GM12801 (cell line): ENCODE measurements around the gene DNAJC5.

Experiments used
- TF ChIP-seq, protein P1 (sequence below): IDR thresholded peaks from one replicate; pipeline ENCODE4 v1.5.1; 2011; ENCODE audit warnings: control low read depth; ENCODE audit not compliant: insufficient read length; ENCODE audit errors: extremely low read depth

The DNAJC5 gene

DNA sequence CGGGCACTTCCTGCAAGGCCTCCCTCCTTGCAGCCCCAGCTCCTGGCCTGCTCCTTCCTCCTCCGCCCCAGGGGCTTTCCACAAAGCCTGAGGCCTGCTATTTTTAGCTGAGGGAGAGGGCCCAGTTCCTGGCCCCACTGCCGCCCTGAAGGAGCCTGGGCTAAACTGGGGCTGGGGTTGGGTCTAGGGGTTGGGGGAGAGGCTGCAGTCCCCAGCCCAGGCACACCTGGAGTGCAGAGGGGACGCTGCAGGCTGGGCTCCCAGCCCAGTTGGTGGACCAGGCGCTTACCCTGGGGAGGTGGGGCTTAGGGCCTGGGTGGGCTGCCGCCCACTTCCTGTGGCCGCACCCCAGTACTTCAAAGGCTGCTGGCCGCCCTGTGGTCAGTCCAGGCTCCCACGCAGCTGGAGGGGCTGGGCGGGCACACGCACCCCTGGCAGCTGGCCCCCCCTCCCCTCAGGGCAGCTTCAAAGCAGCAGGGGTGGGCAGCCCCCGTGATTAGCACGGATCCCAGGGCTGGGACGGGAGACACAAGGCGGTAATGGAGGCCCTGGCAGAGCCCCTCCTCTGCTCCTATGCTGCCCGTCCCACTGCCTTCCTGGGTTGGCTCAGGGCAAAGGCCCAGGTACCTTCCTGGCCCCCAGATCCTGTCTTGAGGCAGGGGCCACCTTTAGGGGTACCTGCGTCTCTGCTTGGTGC is 40.7 kb upstream of the DNAJC5 start:
- TF ChIP-seq, protein P1, sequence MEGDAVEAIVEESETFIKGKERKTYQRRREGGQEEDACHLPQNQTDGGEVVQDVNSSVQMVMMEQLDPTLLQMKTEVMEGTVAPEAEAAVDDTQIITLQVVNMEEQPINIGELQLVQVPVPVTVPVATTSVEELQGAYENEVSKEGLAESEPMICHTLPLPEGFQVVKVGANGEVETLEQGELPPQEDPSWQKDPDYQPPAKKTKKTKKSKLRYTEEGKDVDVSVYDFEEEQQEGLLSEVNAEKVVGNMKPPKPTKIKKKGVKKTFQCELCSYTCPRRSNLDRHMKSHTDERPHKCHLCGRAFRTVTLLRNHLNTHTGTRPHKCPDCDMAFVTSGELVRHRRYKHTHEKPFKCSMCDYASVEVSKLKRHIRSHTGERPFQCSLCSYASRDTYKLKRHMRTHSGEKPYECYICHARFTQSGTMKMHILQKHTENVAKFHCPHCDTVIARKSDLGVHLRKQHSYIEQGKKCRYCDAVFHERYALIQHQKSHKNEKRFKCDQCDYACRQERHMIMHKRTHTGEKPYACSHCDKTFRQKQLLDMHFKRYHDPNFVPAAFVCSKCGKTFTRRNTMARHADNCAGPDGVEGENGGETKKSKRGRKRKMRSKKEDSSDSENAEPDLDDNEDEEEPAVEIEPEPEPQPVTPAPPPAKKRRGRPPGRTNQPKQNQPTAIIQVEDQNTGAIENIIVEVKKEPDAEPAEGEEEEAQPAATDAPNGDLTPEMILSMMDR, result no peak

DNA sequence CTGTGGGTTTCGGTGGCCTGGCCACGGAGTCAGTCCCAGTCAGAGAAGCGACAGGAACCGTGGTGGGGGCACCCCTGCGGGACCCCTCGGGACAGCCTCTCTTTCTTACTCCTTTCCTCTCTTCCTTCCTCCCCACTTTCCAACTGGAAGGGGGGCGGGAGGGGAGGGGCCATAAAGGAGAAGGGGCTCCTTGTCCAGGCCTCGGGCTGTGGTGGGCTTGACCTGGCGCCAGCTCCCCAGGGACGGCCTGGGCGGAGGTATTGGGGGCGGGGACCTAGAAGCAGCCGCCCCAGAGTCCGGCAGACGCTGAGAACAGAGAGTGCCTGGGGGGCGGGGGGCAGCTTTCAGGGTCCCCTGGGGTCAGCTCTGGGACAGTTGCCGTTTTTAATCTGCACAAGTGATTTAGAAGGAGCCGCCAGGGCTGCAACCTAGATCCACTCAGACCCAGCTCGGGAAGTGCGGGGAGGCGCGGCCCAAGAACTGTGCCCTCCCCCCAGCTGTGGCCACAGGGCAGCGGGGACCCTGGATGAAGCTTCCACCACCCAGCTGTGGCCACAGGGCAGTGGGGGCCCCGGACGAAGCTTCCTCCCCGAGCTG is 40.1 kb upstream of the DNAJC5 start:
- TF ChIP-seq, protein P1, result no peak

- TF ChIP-seq, protein P1, result no peak
Observed at GRCh38 chr20:63855363-63856097, 39.4 kb upstream of the DNAJC5 start.

DNA sequence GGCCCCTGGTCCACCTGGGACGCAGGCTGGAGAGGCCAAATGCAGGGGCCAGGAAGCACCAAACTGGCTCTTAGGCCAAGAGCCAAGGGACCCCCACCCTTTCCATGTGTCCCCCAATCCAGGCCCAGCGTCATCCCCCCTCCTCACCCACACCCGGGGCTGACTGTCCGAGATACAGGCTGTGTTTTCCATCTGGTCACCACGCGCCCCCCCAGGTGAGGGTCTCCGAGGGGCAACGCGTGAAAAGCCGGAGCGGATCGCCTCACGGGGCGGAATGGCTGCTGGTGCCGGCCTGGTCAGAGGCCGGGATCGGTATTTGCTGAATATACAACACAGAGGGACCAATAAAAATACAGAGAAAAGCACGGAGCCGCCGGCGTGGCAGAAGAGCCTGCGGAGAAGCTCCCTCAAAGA is 38.8 kb upstream of the DNAJC5 start:
- TF ChIP-seq, protein P1, result no peak

GRCh38 chr20:63857764-63858392 is 37.0 kb upstream of the DNAJC5 start:
- TF ChIP-seq, protein P1, result no peak

DNA sequence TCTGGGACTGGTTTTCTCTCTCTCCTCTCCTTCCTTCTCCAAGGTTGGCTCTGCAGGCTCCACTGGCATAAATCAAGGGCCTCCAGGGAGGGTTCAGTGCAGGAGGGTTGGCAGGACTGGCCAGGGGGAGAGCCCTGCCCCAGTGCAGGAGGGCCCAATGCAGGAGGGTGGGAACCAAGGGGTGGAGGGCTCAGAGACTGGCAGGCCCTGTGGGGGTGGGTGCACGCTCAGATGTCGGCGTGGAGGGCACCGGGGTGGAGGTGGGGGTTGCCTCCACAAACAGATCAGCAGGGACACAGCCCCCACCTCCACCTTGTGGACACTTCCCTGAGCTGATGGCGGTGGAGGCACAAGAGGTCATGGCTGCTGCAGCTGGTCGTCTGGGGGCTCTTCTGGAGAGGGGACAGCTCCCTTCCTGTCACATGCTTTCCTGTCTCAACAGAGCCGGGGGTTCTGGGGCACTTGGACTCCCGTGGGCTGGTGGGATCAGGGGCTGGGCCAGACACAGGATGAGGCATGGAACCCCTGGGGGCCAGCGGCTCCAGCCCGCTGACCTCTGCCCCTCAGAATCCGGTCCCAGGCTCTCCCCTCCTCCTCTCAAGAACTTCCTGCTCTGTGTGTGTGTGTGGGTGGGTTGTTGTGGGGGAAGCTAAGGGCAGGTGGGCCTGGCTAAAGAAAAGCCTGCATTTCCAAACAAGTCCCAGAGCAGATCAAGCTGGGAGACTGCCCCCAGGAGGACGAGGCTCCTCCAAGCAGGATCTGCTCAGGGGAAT is 36.3 kb upstream of the DNAJC5 start:
- TF ChIP-seq, protein P1, result no peak
